ENCODE results near the gene FSD1L. TPM values are rescaled to one million over a fixed set of nuclear protein-coding genes. Genes with fewer than 3 reads are reported as not detected.

FSD1L gene
- total RNA-seq, 1 experiment from 2014 or later = 5.6 TPM

GRCh38 chr9:105531530-105531929, 83.7 kb downstream of the FSD1L start:
- Histone ChIP-seq H3K79me2 (ENCODE audit: low read depth) (no peaks in the 10 kb centered on the region), H3K36me3 (ENCODE audit: low read depth) (0 out of 2 replicates have a peak, but pooled peaks cover 4% of the 10 kb centered on the region), H3K27me3 (ENCODE audit: insufficient read depth, low read depth) (no peaks in the 10 kb centered on the region), H3K27ac (no peak overlapping the region), H3K9me3 (ENCODE audit: insufficient read depth, low read depth) (no peaks in the 10 kb centered on the region), H3K4me3 (no peak overlapping the region), H3F3A (ENCODE audit: insufficient read depth, low read depth) (0 out of 2 replicates have a peak, but pooled peaks cover 5% of the 10 kb centered on the region), H4K20me1 (ENCODE audit: insufficient read depth) (no peaks in the 10 kb centered on the region), H3K4me1 (replicated peaks; ENCODE audit: insufficient read depth) (no peaks in the 10 kb centered on the region), H3K4me2 (no peak overlapping the region), H3K9me2 (ENCODE audit: insufficient read depth) (no peaks in the 10 kb centered on the region), H2AFZ (no peak overlapping the region)
- intact Hi-C loops (cut with micrococcal nuclease; ENCODE audit: unreplicated experiment) = no loop called here
- POLR2A ChIA-PET (ENCODE audit: unreplicated experiment) = no interaction called here
- TF ChIP-seq EZH2 (IDR thresholded peaks at IDR 0.05; ENCODE audit: low read depth) = no peak
- no peak for TF ChIP-seq CTCF (conservative IDR thresholded peaks at IDR 0.05)
- DNase-seq = no peak
- no TSS peak for BruUV-seq (replicated peaks)
- CTCF ChIA-PET = no interaction called here

DNA sequence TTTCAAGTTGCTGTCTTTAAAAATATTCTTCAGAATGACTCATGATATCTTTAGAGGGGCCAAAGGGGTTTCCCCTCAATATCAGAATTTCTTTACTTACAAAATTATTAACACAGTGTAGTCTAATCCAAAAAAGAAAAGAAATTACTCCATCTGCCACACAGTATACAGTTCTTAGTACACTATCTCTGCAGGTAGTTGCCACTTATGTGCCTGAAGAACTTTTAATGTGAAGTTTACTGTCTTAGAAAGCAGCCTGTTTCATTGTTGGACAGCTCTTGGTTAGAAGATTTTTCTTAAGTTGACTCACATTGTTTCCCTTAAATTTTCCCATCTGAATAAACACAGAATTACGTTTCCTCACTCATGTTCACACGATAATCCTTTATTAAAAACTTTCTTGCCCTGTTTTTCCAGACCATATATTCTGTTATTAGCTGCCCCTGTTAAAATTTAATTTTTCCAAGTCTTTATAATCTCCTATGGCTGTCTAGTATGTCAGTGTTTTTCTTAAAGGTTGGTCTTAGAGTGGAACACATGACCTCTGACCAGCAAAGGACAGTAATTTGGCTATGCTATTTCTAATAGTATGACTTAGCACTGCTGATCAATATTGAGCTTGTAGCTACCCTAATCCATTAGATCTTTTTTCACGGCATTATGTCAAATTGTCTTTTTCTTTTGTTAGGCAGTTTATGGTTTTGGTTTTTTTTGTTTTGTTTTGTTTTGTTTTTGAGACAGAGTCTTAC, 88.3 kb downstream of the FSD1L start:
- H3K4me3 ChIP-seq = no peak overlapping the region
- CTCF ChIA-PET = no interaction called here
- H3K9me2 ChIP-seq (ENCODE audit: insufficient read depth) = no peaks in the 10 kb centered on the region
- no peak overlapping the region for H2AFZ ChIP-seq
- no peak for DNase-seq
- BruUV-seq (replicated peaks) = no TSS peak
- no peak overlapping the region for H3K4me2 ChIP-seq
- H3K27ac ChIP-seq = no peak overlapping the region
- H3K36me3 ChIP-seq (ENCODE audit: low read depth) = 0 out of 2 replicates have a peak, but pooled peaks cover 4% of the 10 kb centered on the region
- no peaks in the 10 kb centered on the region for H3K79me2 ChIP-seq (ENCODE audit: low read depth)
- POLR2A ChIA-PET (ENCODE audit: unreplicated experiment) = no interaction called here
- no peaks in the 10 kb centered on the region for H3K9me3 ChIP-seq (ENCODE audit: insufficient read depth, low read depth)
- TF ChIP-seq CTCF (conservative IDR thresholded peaks at IDR 0.05) (no peak), EZH2 (IDR thresholded peaks at IDR 0.05; ENCODE audit: low read depth) (no peak)
- intact Hi-C loops (cut with micrococcal nuclease; ENCODE audit: unreplicated experiment) = no loop called here
- H3F3A ChIP-seq (ENCODE audit: insufficient read depth, low read depth) = 0 out of 2 replicates have a peak, but pooled peaks cover 4% of the 10 kb centered on the region
- H3K27me3 ChIP-seq (ENCODE audit: insufficient read depth, low read depth) = no peaks in the 10 kb centered on the region
- no peaks in the 10 kb centered on the region for H3K4me1 ChIP-seq (replicated peaks; ENCODE audit: insufficient read depth)
- no peaks in the 10 kb centered on the region for H4K20me1 ChIP-seq (ENCODE audit: insufficient read depth)

GRCh38 chr9:105539452-105539851, 91.6 kb downstream of the FSD1L start:
- DNase-seq = no peak
- BruUV-seq (replicated peaks) = no TSS peak
- intact Hi-C loops (cut with micrococcal nuclease; ENCODE audit: unreplicated experiment) = no loop called here

More at GRCh38 chr9:105539452-105539851, 91.6 kb downstream of the FSD1L start:
- no peak overlapping the region for H2AFZ ChIP-seq
- H3K27ac ChIP-seq = no peak overlapping the region
- H3K36me3 ChIP-seq (ENCODE audit: low read depth) = 0 out of 2 replicates have a peak, but pooled peaks cover 4% of the 10 kb centered on the region
- H3K79me2 ChIP-seq (ENCODE audit: low read depth) = no peaks in the 10 kb centered on the region
- H3F3A ChIP-seq (ENCODE audit: insufficient read depth, low read depth) = no peaks in the 10 kb centered on the region
- no peak overlapping the region for H3K4me3 ChIP-seq
- no peaks in the 10 kb centered on the region for H3K9me3 ChIP-seq (ENCODE audit: insufficient read depth, low read depth)
- H3K4me1 ChIP-seq (replicated peaks; ENCODE audit: insufficient read depth) = no peaks in the 10 kb centered on the region
- H3K9me2 ChIP-seq (ENCODE audit: insufficient read depth) = no peaks in the 10 kb centered on the region
- POLR2A ChIA-PET (ENCODE audit: unreplicated experiment) = no interaction called here
- H4K20me1 ChIP-seq (ENCODE audit: insufficient read depth) = no peaks in the 10 kb centered on the region
- no peaks in the 10 kb centered on the region for H3K27me3 ChIP-seq (ENCODE audit: insufficient read depth, low read depth)
- no peak overlapping the region for H3K4me2 ChIP-seq
- no peak for TF ChIP-seq EZH2 (IDR thresholded peaks at IDR 0.05; ENCODE audit: low read depth)
- no peak for TF ChIP-seq CTCF (conservative IDR thresholded peaks at IDR 0.05)
- CTCF ChIA-PET = no interaction called here

Measured in PC-9 (cell line).